HG03558 (cell line): Measurements from ENCODE around the gene SMIM24.
"Not testable (repeated sequence)": the region's sequence is repeated elsewhere in the genome, so short reads cannot be mapped to it uniquely, and the experiment has no call there.

Source experiments
- ATAC-seq: cut with Tn5 transposase; IDR thresholded peaks from one replicate; pipeline ENCODE4 v1.9.1; 2021; ENCODE audit warnings: moderate number of reproducible peaks; ENCODE audit not compliant: unreplicated experiment; ENCODE audit errors: extremely low read depth

SMIM24 gene

DNA sequence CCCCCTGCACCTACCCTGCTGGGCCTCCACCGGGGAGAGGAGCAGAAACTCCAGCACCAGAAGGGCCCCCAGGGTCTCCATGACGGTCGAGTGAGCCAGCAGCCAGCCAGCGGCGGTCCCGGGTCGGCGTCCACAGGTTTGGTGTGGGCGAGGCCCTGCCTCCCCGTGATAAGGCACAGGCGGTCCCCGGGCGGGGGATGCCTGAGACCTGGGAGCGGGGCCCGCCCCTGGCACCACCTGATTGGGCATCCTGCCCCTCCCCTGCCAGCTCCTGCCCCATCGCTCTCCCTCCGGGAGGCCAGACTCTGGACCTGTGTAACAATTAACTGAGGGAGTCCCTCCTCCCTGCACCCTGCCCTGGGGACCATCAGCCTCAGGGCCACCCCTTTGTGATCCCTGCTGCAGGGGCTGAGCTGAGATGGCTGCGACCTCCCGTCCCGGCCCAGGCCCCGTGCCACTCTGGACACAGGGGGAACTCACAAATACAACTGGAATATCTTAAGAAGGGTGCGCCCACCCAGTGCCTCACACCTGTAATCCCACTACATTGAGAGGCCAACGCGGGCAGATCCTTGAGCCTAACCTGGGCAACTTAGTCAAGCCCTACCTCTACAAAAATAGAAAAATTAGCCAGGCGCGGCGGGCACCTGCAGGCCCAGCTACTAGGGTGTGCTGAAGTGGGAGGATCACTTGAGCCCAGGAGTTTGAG, at the start of gene SMIM24:
Gene SMIM24 (minus strand): TSS at position 143 of the 709 bp plus-strand sequence. CDS start 62 bp downstream, at position 81.
- ATAC-seq: no peak

DNA sequence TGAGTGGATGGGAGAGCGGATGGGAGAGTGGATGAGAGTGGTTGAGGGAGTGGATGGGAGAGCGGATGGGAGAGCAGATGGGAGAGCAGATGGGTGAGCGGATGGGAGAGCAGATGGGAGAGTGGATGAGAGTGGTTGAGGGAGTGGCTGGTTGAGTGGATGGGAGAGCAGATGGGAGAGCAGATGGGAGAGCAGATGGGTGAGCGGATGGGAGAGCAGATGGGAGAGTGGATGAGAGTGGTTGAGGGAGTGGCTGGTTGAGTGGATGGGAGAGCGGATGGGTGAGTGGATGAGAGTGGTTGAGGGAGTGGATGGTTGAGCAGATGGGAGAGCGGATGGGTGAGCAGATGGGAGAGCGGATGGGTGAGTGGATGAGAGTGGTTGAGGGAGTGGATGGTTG, 49.0 kb upstream of the SMIM24 start:
- not testable (repeated sequence) for ATAC-seq

- no peak for ATAC-seq
Measured at GRCh38 chr19:3528539-3529211, 48.4 kb upstream of the SMIM24 start.

DNA sequence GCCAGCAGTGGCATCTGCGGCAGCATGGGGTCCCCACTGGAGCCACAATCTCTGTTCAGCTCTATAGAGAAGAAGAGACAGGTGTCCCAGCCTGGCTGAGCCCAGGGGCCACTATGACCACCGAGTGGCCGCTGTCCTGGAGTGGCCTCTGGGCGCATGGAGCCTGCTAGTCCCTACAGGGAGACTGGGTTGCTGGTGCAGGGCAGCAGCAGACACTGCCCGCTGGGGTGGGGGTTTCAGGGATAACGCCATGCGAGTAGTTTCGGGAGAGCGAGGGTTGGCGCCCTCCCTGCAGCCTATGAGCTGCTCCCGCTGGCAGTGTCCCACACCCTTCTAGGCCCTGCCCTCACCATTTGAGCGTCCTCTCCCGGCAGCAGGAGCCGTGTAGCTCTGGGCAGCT, 47.8 kb upstream of the SMIM24 start:
- no peak for ATAC-seq

DNA sequence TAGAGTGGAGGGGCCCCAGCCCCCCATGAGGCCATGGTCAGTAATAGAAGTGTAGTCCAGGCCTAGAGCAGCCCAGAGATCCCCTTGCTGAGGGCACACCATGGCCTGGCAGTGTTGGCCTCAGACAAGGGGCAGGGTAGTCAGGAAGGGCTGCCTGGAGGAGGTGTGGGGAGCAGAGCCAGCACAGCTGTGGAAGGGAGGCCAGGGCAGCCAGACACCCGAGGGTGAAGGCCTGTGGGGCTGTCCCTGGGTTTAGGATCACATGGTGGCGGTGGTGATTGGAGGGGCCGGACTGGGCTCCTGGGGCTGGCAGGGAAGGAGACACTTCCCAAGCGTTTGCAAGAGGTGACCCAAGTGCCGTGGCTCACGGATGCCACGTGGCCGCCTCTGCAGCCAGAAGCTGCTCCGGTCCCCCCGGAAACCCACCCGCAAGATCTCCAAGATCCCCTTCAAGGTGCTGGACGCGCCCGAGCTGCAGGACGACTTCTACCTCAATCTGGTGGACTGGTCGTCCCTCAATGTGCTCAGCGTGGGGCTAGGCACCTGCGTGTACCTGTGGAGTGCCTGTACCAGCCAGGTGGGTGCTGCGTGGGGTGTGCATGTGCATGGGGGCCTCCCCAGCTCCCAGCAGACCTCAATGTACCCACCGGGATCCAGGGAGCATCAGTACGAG, 47.0 kb upstream of the SMIM24 start:
- no peak for ATAC-seq

GRCh38 chr19:3526507-3527237, 46.3 kb upstream of the SMIM24 start:
- ATAC-seq: no peak

GRCh38 chr19:3524904-3525451, 44.7 kb upstream of the SMIM24 start:
- ATAC-seq: no peak

- ATAC-seq: no peak
Measured at GRCh38 chr19:3524078-3524842, 43.9 kb upstream of the SMIM24 start.

DNA sequence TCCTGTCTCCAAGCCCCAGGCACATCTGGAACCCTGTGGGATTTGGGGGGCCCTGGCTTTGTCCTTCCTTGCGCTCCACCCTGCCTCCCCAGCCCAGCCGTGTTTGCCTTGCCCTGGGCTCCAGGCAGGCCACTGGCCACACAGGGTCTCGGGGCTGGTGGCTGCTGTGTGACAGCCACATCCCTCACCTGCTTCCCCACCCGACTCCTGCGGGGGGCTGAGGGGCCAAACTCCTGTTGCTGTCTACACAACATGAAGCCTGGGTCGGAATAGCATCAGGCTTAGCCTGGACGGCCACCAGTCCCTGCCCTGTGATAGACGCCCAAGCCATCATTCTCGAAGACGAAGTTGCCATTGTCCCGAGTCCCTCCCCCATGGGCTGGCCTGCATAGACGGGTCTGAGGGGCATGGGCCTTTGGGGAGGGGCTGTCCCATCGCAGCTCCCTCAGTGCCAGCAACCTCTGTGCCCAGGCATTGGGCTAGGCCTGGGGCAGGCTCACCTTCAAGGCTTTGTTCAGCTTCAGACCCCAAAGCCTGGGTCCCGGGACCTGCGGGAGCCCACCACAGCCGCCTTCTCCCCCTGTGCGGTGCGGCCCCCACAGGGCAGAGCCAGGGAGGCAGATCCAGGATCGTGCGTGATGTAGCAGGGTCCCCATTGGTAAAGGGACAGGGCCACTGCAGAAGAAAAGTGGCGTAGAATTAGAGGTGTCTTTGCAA, 43.2 kb upstream of the SMIM24 start:
- no peak for ATAC-seq

GRCh38 chr19:3522421-3523360, 42.4 kb upstream of the SMIM24 start:
- ATAC-seq: no peak

DNA sequence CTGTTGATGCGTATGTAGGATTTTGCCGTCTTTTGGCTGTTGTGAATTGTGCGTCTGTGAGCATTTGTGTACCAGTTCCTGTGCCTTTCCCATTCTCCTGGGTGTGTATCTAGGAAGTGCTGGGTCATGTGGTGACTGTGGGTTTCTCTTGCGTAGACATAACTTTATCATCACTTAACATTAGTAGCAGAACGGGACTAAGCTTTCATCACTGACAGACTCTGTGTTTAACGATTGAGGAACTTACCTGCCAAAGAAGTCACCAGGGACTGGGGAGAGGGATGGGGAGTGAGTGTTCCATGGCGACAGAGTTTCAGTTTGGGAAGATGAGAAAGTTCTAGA, 40.8 kb upstream of the SMIM24 start:
- no peak for ATAC-seq

DNA sequence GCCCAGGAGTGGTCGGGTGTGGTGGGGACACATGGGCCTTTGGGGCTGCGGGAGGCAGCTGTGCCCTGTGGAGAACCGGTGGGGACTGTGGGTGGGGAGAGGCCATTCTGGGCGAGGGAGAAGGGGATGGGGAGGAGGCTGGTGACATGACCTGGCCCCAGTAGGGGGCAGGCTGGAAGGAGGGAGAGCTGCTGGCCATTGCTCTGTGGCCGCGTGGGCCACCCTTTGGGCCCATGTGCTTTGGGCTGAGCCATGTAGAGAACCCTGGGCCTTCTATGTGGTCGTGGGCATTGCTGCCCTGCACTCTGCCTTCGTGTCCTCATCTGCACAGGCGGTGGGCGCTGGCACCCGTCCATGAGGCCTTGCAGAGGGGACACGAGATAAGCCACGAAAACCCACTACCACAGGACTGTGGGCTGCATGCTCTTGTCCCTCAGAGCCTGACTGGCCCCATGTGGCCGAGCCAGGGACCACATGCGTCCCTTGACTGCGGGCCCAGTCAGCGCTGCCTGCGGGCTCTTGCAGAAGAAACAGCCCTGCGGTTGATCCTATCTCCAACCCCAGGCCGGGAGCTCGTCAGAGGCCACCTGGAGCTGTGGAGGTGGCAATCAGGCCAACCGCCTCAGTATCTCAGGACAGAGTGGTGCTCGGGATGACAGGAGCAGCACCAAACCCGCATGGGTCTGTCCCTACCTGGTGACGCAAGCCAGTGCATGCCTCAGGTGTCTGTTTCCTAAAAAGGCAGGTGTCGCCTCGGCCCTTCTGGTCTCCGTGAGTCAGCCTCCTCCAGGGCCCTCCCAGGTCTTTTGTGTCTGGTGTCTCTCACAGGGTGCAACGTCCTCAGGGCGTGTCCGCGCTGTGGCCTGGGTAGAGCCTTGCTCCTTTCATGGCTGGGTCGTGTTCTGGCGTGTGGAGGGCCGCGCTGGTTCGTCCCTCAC, 40.1 kb upstream of the SMIM24 start:
- ATAC-seq: no peak

DNA sequence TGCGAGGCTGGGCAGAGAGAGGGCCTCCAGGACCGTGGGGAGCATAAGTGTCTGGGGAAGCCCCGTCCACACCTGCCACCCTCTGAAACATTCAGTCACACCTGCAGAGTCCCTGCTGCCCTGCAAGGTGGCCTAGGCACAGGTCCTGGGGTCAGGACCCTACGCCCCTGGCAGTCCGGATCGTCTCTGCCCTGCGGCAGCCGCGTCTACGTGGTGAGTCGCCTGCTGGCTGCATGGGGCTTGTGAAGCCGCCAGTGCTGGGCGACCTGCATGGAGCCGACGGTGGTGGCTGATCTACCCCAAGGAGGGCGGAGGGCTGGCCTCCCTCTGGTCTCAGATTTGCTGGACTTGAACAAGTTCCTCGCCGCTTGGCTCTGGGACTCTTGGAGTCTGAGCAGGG, 38.8 kb upstream of the SMIM24 start:
- no peak for ATAC-seq

DNA sequence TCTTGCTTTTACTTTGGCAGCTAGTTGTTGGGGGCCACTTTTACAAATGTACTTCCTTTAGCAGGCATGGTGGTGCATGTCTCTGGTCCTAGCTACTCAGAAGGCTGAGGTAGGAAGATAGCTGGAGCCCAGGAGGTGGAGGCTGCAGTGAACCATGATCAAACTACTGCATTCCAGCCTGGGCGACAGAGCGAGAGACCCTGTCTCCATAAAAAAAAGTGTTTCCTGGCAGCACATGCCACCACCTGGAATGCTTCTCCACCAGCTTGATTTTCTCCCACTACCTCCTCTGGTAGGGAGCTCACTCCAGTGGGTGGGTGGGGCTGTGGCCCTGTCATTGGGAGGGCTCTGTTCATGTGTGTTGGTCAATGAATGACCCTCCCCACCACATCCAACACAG, 38.3 kb upstream of the SMIM24 start:
- ATAC-seq: no peak

- no peak for ATAC-seq
Measured at GRCh38 chr19:3518255-3518654, 37.9 kb upstream of the SMIM24 start.

- no peak for ATAC-seq
Measured at GRCh38 chr19:3517638-3518037, 37.3 kb upstream of the SMIM24 start.

DNA sequence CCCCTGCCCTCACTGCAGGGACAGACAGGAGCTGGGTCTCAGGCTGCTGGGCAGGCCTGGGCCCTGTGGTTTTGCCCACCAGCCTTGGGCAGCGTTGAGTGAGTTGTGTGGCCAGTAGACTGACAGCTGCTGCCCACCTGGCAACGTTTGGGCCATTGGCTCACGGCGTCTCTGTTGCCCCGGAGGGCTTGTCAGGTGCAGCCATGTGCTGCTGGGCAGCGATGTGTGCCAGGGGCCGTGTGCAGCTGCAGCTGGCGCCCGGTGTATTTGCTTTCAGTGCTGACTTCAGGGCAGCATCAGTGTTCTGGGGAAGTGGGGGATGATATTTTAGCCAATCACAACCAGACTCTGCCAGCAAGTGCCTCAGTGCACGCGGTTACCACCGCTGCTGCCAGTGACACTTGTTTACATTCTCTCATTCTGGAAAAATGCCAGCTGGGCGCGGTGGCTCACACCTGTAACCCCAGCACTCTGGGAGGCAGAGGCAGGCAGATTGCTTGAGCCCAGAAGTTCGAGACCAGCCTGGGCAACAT, 36.4 kb upstream of the SMIM24 start:
- ATAC-seq: no peak
